T-cell (primary cell): ENCODE results near the gene BMI1. TPM values are rescaled to one million over a fixed set of nuclear protein-coding genes. Genes with fewer than 3 reads are reported as not detected.

Experiments used
- ATAC-seq, 4 experiments: fragments of 200-7000 bp in 3 of 4; fragments of 150-1000 bp in 1 of 4; cut with Tn5 transposase; replicated peaks in 1 of 4; 1 replicate in 3 of 4; 2 replicates in 1 of 4; pipeline ENCODE4 v1.10.0; 2021; ENCODE audit warnings: moderate library complexity in 3 of 4, mild to moderate bottlenecking in 2 of 4, moderate number of reproducible peaks in 1 of 4
- CTCF ChIA-PET, 2 donors: fragments of 300-600 bp; sonication (Branson Sonifier 250); formaldehyde crosslinking; loops; one replicate each; lab custom pipeline; 2022; ENCODE audit warnings: antibody characterized with exemption in 2 of 2; lab: Charles Lee
- POLR2A ChIA-PET, 2 donors: fragments of 300-600 bp; sonication (Branson Sonifier 250); formaldehyde crosslinking; loops; one replicate each; lab custom pipeline; 2022; ENCODE audit warnings: antibody characterized with exemption in 2 of 2; lab: Charles Lee
- DNase-seq, 35 experiments: peaks; one replicate each; pipeline versions ENCODE4 v3.0.0 to v3.0.0-alpha.2; 2013 to 2023
- H3K27ac ChIP-seq: one replicate; pipeline ENCODE4 v1.5.1; 2013; ENCODE audit warnings: low read length
- H3K27me3 ChIP-seq, 2 experiments: replicated peaks in 1 of 2; 1 replicate in 1 of 2; 2 replicates in 1 of 2; pipeline versions ENCODE4 v1.6.1 to v1.7.0; 2013; ENCODE audit warnings: low read length in 1 of 2, mixed read lengths in 1 of 2; ENCODE audit not compliant: control insufficient read depth in 2 of 2, insufficient read depth in 2 of 2; ENCODE audit errors: extremely low read depth in 1 of 2
- H3K36me3 ChIP-seq, 2 donors: 1 replicate in 1 of 2; 2 replicates in 1 of 2; pipeline versions ENCODE4 v1.6.1 to v1.7.0; 2013; ENCODE audit warnings: low read length in 1 of 2; ENCODE audit not compliant: control insufficient read depth in 2 of 2, insufficient read depth in 1 of 2; ENCODE audit errors: extremely low read depth in 1 of 2
- H3K4me1 ChIP-seq, 2 experiments: 1 replicate in 1 of 2; 2 replicates in 1 of 2; pipeline versions ENCODE4 v1.6.1 to v1.7.0; 2013; ENCODE audit warnings: low read length in 2 of 2, mixed read lengths in 1 of 2; ENCODE audit not compliant: insufficient read depth in 2 of 2, control insufficient read depth in 1 of 2; ENCODE audit errors: extremely low read depth in 1 of 2
- H3K4me3 ChIP-seq, 2 donors: 1 replicate in 1 of 2; 2 replicates in 1 of 2; pipeline versions ENCODE4 v1.5.1 to v1.7.0; 2013; ENCODE audit warnings: mild to moderate bottlenecking in 2 of 2, low read length in 1 of 2, moderate library complexity in 1 of 2; ENCODE audit not compliant: control insufficient read depth in 1 of 2; ENCODE audit errors: extremely low read depth in 1 of 2
- H3K9me3 ChIP-seq: 2 replicates; pipeline ENCODE4 v1.7.0; 2013
- H3K27ac Mint-ChIP-seq, 2 donors: one replicate each; pipeline ENCODE4 v1.8.0; 2020 to 2021; ENCODE audit warnings: mild to moderate bottlenecking in 2 of 2, mixed read lengths in 2 of 2
- H3K27me3 Mint-ChIP-seq, 2 donors: one replicate each; pipeline ENCODE4 v1.8.0; 2021 to 2022; ENCODE audit warnings: mixed read lengths in 2 of 2
- H3K36me3 Mint-ChIP-seq: one replicate; pipeline ENCODE4 v1.8.0; 2021; ENCODE audit warnings: mixed read lengths
- H3K4me1 Mint-ChIP-seq, 3 donors: one replicate each; pipeline ENCODE4 v1.8.0; 2020 to 2022; ENCODE audit warnings: mixed read lengths in 3 of 3, mild to moderate bottlenecking in 1 of 3
- H3K4me3 Mint-ChIP-seq, 3 donors: one replicate each; pipeline ENCODE4 v1.8.0; 2020 to 2022; ENCODE audit warnings: mild to moderate bottlenecking in 3 of 3, mixed read lengths in 3 of 3, moderate library complexity in 3 of 3
- H3K9me3 Mint-ChIP-seq, 3 donors: one replicate each; pipeline ENCODE4 v1.8.0; 2020 to 2022; ENCODE audit warnings: mixed read lengths in 3 of 3
- WGBS: methylation state at CpG from one replicate; pipeline ENCODE4 v1.1.5; 2013; ENCODE audit warnings: missing lambda C conversion rate; ENCODE audit not compliant: insufficient coverage; 5-methylcytosine and 5-hydroxymethylcytosine counted together
- total RNA-seq, 35 experiments: library from RNA in 6 of 35; stranded (reverse) in 6 of 35; fragments of 120-200 nt in 1 of 35; gene quantifications; one replicate each; pipeline versions ENCODE4 v1.2.1 to v1.2.4 and lab custom pipeline; 2013 to 2026

BMI1 gene
- total RNA-seq, 5 donors from 2014 or later (not counting 1 experiment from before 2014, with no cell fraction given), result 48.9 to 69.2 (median 63.6) TPM

DNA sequence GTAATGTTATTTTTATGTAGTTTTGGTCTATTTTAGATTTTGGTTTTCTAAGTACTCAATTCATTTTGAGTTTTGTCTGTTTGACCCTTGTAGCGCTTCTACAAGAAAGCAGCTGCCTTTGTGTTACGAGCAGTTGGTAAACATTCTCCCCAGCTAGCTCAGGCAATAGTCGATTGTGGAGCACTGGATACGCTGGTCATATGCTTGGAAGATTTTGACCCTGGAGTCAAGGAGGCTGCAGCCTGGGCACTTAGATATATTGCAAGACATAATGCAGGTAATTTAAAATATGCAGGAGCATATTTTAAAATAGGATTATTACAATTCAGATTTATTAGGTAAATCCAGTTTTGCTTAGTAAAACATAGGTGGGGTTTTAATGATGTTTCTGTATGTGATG is 47.5 kb downstream of the BMI1 start:
- Histone ChIP-seq H3K4me3 (no peak overlapping the region), H3K27me3 (no peaks in the 10 kb centered on the region), H3K9me3 (no peaks in the 10 kb centered on the region), H3K4me1 (peaks cover 0 to 9% of the 10 kb centered on the region in 2 experiments), H3K36me3 (no peaks in the 10 kb centered on the region), H3K27ac (no peak overlapping the region)
- no peak overlapping the region for H3K27ac Mint-ChIP-seq
- DNase-seq (no peak), ATAC-seq (no peak)
- H3K36me3 Mint-ChIP-seq, result no peaks in the 10 kb centered on the region
- WGBS, result 100% methylated on average over 3 of the region's 4 CpGs
- CTCF ChIA-PET, result no interaction called here
- no peaks in the 10 kb centered on the region for H3K9me3 Mint-ChIP-seq
- POLR2A ChIA-PET, result interaction anchor here in 1 of 2 donors (0.6 kb wide), 1 partner anchor 10 kb away, joined by 3 read pairs; no protein-coding TSS in a partner anchor
- H3K27me3 Mint-ChIP-seq, result peaks cover 3% of the 10 kb centered on the region in 2 donors
- no peak overlapping the region for H3K4me3 Mint-ChIP-seq
- peaks cover 0 to 14% (median 6%) of the 10 kb centered on the region in 3 donors for H3K4me1 Mint-ChIP-seq

GRCh38 chr10:22368981-22369380 is 48.1 kb downstream of the BMI1 start:
- Mint-ChIP-seq H3K27ac (no peak overlapping the region), H3K4me1 (peaks cover 0 to 14% (median 6%) of the 10 kb centered on the region in 3 donors), H3K9me3 (no peaks in the 10 kb centered on the region), H3K4me3 (no peak overlapping the region), H3K36me3 (no peaks in the 10 kb centered on the region), H3K27me3 (peaks cover 3% of the 10 kb centered on the region in 2 donors)
- H3K27me3 ChIP-seq, result no peaks in the 10 kb centered on the region
- ChIA-PET CTCF (no interaction called here), POLR2A (no interaction called here)
- no CpG with 5 or more reads among the region's 2 CpGs for WGBS
- ATAC-seq (no peak), DNase-seq (no peak)
- no peaks in the 10 kb centered on the region for H3K9me3 ChIP-seq
- H3K36me3 ChIP-seq, result no peaks in the 10 kb centered on the region
- no peak overlapping the region for H3K27ac ChIP-seq
- peaks cover 0 to 9% of the 10 kb centered on the region in 2 experiments for H3K4me1 ChIP-seq
- H3K4me3 ChIP-seq, result no peak overlapping the region

GRCh38 chr10:22369434-22370072 is 48.7 kb downstream of the BMI1 start:
- ChIA-PET POLR2A (no interaction called here), CTCF (interaction anchor here in 1 of 2 donors (0.6 kb wide), 1 partner anchor 880 kb away, joined by 3 read pairs; no protein-coding TSS in a partner anchor)
- Mint-ChIP-seq H3K36me3 (no peaks in the 10 kb centered on the region), H3K27me3 (peaks cover 2 to 3% of the 10 kb centered on the region in 2 donors), H3K4me3 (no peak overlapping the region), H3K27ac (no peak overlapping the region), H3K9me3 (no peaks in the 10 kb centered on the region), H3K4me1 (peaks cover 0 to 14% (median 6%) of the 10 kb centered on the region in 3 donors)
- no peak for DNase-seq
- Histone ChIP-seq H3K4me3 (no peak overlapping the region), H3K27ac (no peak overlapping the region), H3K27me3 (no peaks in the 10 kb centered on the region), H3K9me3 (no peaks in the 10 kb centered on the region), H3K4me1 (peaks cover 0 to 9% of the 10 kb centered on the region in 2 experiments), H3K36me3 (no peaks in the 10 kb centered on the region)
- no CpG with 5 or more reads among the region's 5 CpGs for WGBS
- no peak for ATAC-seq

GRCh38 chr10:22370320-22370719 is 49.4 kb downstream of the BMI1 start:
- Histone ChIP-seq H3K9me3 (no peaks in the 10 kb centered on the region), H3K4me1 (peaks cover 0 to 9% of the 10 kb centered on the region in 2 experiments), H3K27me3 (no peaks in the 10 kb centered on the region), H3K4me3 (no peak overlapping the region), H3K27ac (no peak overlapping the region), H3K36me3 (no peaks in the 10 kb centered on the region)
- H3K4me3 Mint-ChIP-seq, result no peak overlapping the region
- H3K27me3 Mint-ChIP-seq, result peaks cover 0 to under 1% of the 10 kb centered on the region in 2 donors
- POLR2A ChIA-PET, result no interaction called here
- H3K27ac Mint-ChIP-seq, result no peak overlapping the region
- no peaks in the 10 kb centered on the region for H3K36me3 Mint-ChIP-seq
- H3K4me1 Mint-ChIP-seq, result peaks cover 0 to 14% (median 6%) of the 10 kb centered on the region in 3 donors
- ATAC-seq (peak in 2 of 4 experiments; percentile 9 to 51), DNase-seq (no peak)
- CTCF ChIA-PET, result interaction anchor here in 1 of 2 donors (0.6 kb wide), 1 partner anchor 881 kb away, joined by 3 read pairs; no protein-coding TSS in a partner anchor
- H3K9me3 Mint-ChIP-seq, result no peaks in the 10 kb centered on the region

- DNase-seq, result no peak
- Mint-ChIP-seq H3K27me3 (no peaks in the 10 kb centered on the region), H3K4me1 (peaks cover 0 to 12% (median 6%) of the 10 kb centered on the region in 3 donors), H3K27ac (no peak overlapping the region), H3K9me3 (no peaks in the 10 kb centered on the region), H3K36me3 (no peaks in the 10 kb centered on the region), H3K4me3 (no peak overlapping the region)
- Histone ChIP-seq H3K27me3 (no peaks in the 10 kb centered on the region), H3K4me3 (no peak overlapping the region), H3K4me1 (peaks cover 0 to 9% of the 10 kb centered on the region in 2 experiments), H3K36me3 (no peaks in the 10 kb centered on the region), H3K9me3 (no peaks in the 10 kb centered on the region), H3K27ac (no peak overlapping the region)
- 100% methylated on average over 3 of the region's 6 CpGs for WGBS
- ChIA-PET POLR2A (interaction anchor here in 1 of 2 donors (0.5 to 0.6 kb wide), 2 partner anchors 126 to 998 kb away, joined by 4 read pairs; no protein-coding TSS in a partner anchor), CTCF (interaction anchor here in 1 of 2 donors (1.1 kb wide), 1 partner anchor 8 kb away, joined by 3 read pairs; no protein-coding TSS in a partner anchor)
- ATAC-seq, result no peak
Measured at GRCh38 chr10:22372298-22372697, 51.4 kb downstream of the BMI1 start.

- H3K9me3 Mint-ChIP-seq, result no peaks in the 10 kb centered on the region
- H3K9me3 ChIP-seq, result no peaks in the 10 kb centered on the region
- H3K36me3 ChIP-seq, result no peaks in the 10 kb centered on the region
- ChIA-PET POLR2A (interaction anchor here in 1 of 2 donors (0.5 to 0.6 kb wide), 2 partner anchors 127 to 998 kb away, joined by 4 read pairs; no protein-coding TSS in a partner anchor), CTCF (interaction anchor here in 1 of 2 donors (0.6 kb wide), 1 partner anchor 764 kb away, joined by 5 read pairs; no protein-coding TSS in a partner anchor)
- H3K27me3 Mint-ChIP-seq, result no peaks in the 10 kb centered on the region
- no peaks in the 10 kb centered on the region for H3K27me3 ChIP-seq
- WGBS, result no CpG with 5 or more reads among the region's 9 CpGs
- peaks cover 0 to 11% (median 6%) of the 10 kb centered on the region in 3 donors for H3K4me1 Mint-ChIP-seq
- ATAC-seq, result no peak
- H3K4me3 ChIP-seq, result no peak overlapping the region
- no peak overlapping the region for H3K4me3 Mint-ChIP-seq
- H3K27ac ChIP-seq, result no peak overlapping the region
- DNase-seq, result no peak
- peaks cover 0 to 9% of the 10 kb centered on the region in 2 experiments for H3K4me1 ChIP-seq
- H3K27ac Mint-ChIP-seq, result no peak overlapping the region
- no peaks in the 10 kb centered on the region for H3K36me3 Mint-ChIP-seq
Measured at GRCh38 chr10:22372917-22373316, 52.0 kb downstream of the BMI1 start.
